GM23338 (cell line): Measurements from ENCODE around the gene CATSPERE.

Source experiments
- CREB1 ChIP-seq: fragments of 250-450 bp; sonication (Bioruptor Pico); IDR thresholded peaks from 2 replicates; pipeline ENCODE4 v1.5.0; 2020; ENCODE audit warnings: low read depth, mild to moderate bottlenecking, moderate library complexity
- ETS1 ChIP-seq: IDR thresholded peaks from 2 replicates; pipeline ENCODE4 v1.6.1; 2016; ENCODE audit warnings: antibody characterized with exemption
- EZH2 ChIP-seq: fragments of 200-600 bp; sonication (generic); IDR thresholded peaks from one replicate; pipeline ENCODE4 v1.8.0; 2017; ENCODE audit warnings: antibody characterized with exemption, mild to moderate bottlenecking, low read depth; ENCODE audit not compliant: unreplicated experiment
- EZH2phosphoT487 ChIP-seq: fragments of 200-600 bp; sonication (generic); IDR thresholded peaks from one replicate; pipeline ENCODE4 v1.8.1; 2018; ENCODE audit warnings: antibody characterized with exemption; ENCODE audit not compliant: unreplicated experiment
- JUNB ChIP-seq: IDR thresholded peaks from one replicate; pipeline ENCODE4 v1.6.1; 2016; ENCODE audit warnings: antibody characterized with exemption; ENCODE audit not compliant: unreplicated experiment
- NANOG ChIP-seq: IDR thresholded peaks from 2 replicates; pipeline ENCODE4 v1.6.1; 2016; ENCODE audit warnings: antibody characterized with exemption, borderline replicate concordance
- POLR2AphosphoS5 ChIP-seq: IDR thresholded peaks from 2 replicates; pipeline ENCODE4 v1.6.1; 2016; ENCODE audit warnings: antibody characterized with exemption, low read depth
- STAT1 ChIP-seq: IDR thresholded peaks from one replicate; pipeline ENCODE4 v1.6.1; 2016; ENCODE audit warnings: antibody characterized with exemption; ENCODE audit not compliant: unreplicated experiment
- ZNF114 ChIP-seq: fragments of 250-450 bp; sonication (Bioruptor Pico); IDR thresholded peaks from 2 replicates; pipeline ENCODE4 v1.5.0; 2020; ENCODE audit warnings: mild to moderate bottlenecking, moderate library complexity
- ZNF331 ChIP-seq: fragments of 250-450 bp; sonication (Bioruptor Pico); IDR thresholded peaks from 2 replicates; pipeline ENCODE4 v1.5.0; 2020; ENCODE audit warnings: low read depth, mild to moderate bottlenecking, moderate library complexity
- TF ChIP-seq, protein P1 (sequence below), 2 experiments: fragments of 200-600 bp in 1 of 2; sonication (generic) in 1 of 2; conservative IDR thresholded peaks; 2 replicates each; pipeline versions ENCODE4 v1.5.1 to v1.6.1; 2016 to 2017; ENCODE audit warnings: antibody characterized with exemption in 2 of 2, low read depth in 2 of 2, mild to moderate bottlenecking in 2 of 2, moderate library complexity in 1 of 2
- TF ChIP-seq, protein P2 (sequence below): IDR thresholded peaks from one replicate; pipeline ENCODE4 v1.6.1; 2018; ENCODE audit warnings: antibody characterized with exemption; ENCODE audit not compliant: unreplicated experiment

DNA sequence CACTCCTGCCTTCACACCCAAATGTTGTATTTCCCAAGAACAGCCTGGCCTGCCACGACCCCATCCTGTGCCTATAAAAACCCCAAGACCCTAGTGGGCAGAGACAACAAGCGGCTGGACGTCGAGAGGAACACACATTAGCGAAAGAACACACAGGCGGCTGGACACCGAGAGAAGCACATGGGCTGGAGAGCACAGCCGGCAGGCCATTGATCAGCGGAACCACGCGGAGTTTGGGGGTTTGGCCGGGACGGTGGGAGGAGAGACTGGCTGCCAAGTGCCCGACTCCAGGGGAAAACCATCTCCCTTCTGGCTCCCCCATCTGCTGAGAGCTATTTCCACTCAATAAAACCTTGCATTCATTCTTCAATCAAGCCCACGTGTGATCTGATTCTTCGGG, 181.5 kb downstream of the CATSPERE start:
- TF ChIP-seq, protein P1, sequence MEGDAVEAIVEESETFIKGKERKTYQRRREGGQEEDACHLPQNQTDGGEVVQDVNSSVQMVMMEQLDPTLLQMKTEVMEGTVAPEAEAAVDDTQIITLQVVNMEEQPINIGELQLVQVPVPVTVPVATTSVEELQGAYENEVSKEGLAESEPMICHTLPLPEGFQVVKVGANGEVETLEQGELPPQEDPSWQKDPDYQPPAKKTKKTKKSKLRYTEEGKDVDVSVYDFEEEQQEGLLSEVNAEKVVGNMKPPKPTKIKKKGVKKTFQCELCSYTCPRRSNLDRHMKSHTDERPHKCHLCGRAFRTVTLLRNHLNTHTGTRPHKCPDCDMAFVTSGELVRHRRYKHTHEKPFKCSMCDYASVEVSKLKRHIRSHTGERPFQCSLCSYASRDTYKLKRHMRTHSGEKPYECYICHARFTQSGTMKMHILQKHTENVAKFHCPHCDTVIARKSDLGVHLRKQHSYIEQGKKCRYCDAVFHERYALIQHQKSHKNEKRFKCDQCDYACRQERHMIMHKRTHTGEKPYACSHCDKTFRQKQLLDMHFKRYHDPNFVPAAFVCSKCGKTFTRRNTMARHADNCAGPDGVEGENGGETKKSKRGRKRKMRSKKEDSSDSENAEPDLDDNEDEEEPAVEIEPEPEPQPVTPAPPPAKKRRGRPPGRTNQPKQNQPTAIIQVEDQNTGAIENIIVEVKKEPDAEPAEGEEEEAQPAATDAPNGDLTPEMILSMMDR (conservative IDR thresholded peaks at IDR 0.05; ENCODE audit: low read depth in 2 of 2), result no peak
- TF ChIP-seq, protein P2, sequence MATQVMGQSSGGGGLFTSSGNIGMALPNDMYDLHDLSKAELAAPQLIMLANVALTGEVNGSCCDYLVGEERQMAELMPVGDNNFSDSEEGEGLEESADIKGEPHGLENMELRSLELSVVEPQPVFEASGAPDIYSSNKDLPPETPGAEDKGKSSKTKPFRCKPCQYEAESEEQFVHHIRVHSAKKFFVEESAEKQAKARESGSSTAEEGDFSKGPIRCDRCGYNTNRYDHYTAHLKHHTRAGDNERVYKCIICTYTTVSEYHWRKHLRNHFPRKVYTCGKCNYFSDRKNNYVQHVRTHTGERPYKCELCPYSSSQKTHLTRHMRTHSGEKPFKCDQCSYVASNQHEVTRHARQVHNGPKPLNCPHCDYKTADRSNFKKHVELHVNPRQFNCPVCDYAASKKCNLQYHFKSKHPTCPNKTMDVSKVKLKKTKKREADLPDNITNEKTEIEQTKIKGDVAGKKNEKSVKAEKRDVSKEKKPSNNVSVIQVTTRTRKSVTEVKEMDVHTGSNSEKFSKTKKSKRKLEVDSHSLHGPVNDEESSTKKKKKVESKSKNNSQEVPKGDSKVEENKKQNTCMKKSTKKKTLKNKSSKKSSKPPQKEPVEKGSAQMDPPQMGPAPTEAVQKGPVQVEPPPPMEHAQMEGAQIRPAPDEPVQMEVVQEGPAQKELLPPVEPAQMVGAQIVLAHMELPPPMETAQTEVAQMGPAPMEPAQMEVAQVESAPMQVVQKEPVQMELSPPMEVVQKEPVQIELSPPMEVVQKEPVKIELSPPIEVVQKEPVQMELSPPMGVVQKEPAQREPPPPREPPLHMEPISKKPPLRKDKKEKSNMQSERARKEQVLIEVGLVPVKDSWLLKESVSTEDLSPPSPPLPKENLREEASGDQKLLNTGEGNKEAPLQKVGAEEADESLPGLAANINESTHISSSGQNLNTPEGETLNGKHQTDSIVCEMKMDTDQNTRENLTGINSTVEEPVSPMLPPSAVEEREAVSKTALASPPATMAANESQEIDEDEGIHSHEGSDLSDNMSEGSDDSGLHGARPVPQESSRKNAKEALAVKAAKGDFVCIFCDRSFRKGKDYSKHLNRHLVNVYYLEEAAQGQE, result no peak
- TF ChIP-seq JUNB (no peak), POLR2AphosphoS5 (no peak), EZH2phosphoT487 (no peak), NANOG (no peak), EZH2 (no peak), CREB1 (no peak), ZNF331 (no peak), STAT1 (no peak), ETS1 (no peak), ZNF114 (no peak)
